ENCODE results near the gene RELCH.

The RELCH gene

DNA sequence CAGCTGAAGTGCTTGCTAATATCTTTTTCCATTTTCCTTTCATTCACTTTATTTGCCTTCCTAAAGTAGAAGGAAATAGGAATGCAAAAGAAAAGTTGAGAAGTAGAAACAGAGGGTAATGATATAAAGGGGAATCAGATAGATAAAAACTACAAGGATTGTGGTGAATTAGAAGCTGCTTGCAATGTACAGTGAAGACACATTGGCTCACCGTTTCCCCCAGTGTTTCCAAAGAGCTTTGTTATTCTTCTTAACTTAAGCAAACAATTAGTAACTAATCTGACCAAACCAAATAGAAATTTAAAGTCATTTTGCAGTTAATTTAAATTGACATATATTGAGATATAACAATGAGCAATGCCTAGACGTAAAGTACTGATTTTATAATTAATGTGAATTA is 63.4 kb downstream of the RELCH start:
- no peak for DNase-seq

DNA sequence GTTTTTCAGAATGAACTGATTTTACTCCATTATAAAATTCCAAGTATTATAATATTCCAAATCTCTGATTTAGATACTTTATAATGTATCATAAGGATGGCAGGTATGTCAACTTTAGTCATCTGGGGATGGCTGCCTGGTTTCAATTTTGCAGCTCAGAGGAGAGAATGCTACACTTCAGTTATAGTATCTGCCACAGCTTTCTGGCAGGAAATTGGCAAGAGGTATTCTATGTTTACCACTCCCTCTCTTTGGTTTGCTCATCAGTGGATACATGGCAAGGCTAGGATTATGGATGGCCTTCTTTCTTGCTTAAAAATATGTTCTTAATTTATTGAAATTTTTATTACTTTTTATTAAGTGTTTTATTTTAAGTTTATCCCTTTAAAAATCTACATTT is 71.0 kb downstream of the RELCH start:
- DNase-seq: no peak

DNA sequence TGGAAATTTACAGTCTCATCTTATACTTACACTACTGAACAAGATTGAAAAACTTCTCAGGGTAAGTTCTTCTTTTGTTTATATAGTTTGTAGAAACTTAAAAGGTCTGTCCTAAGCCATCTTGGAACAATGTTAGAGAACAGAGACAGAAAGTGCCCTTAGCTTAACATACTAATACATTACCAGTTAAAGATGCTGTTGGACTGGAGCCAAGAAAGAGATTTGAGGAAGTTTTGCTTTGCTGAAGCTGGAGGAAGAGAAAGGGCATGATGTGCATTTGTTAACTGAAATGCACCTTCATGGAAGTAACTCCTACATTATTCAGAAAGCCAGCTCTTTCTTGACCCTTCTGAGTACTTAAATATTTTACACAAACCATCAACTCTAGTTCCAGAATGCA is 71.6 kb downstream of the RELCH start:
- DNase-seq: no peak

DNA sequence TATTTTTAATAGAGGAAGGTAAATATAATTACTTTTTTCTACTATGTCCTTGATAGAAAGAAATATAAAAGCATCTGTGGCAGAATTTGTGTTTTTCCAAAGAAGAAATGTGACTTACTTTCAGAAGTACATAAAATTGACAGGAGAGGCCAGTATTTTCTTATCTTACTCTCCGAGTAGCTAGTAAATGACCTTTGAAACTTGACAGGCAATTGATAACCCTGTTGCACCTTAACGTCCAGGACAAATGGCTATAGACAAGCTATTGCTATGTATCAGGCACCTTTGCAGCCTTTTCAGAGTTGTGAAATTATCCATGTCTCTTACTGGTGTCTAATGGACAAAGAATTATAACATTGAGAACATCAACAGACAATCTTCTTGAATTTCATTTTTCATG is 75.0 kb downstream of the RELCH start:
- DNase-seq: no peak

DNA sequence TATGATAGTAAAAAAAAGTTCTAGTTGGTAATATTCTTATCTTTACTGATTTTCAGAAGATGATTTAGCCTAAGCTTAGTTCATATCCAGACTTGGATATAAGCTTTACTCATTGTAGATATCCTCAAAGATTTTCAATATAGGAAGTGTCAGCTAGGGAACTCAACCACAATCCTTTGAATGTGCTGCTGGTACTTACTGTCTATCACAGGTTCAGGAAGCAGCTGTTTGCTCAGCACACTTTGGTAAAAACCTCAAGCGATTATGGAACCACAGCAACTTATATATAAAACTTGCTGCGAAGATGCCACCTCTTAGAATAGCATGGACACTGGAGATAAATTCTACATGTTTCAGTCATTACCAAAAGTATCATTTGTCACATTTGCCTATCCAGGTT is 77.9 kb downstream of the RELCH start:
- DNase-seq: no peak

DNA sequence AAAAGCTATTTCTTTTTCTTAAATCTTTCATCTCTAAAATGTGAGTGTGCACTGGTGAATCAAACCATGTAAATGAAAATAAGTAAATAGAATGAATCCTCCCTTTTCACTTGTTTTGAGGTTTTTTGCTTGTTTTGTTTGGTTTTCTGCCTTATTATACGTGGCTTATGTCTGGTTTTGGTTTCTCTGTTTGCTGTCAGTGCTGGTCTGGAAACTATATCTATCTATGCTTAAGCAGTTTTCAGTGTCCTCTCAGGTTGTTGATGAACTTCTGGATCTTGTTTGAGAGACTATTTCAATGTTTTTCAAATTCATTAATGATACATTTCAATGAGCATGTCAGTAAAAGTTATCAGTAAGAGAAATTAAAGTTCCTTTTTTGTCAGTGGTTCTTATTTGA is 90.0 kb downstream of the RELCH start:
- DNase-seq: no peak

DNA sequence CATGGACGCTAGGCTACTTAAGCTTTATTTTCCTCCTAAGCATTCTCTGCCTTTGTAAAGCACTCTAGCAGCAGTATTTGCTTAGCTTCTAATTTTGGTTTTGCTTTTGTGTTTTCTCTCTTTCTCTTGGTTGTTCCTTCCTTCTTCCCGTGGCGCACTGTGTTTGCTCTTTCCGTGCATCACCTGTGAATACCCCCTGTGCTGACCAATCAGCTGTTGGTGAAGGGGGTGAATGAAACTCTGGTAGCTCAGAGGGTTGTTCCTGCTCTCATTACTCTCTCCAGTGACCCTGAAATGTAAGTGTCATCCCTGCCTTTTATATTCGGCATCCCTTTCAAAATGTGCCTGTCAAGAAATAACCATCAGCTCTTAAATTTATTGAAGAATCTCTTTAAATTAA is 92.5 kb downstream of the RELCH start:
- no peak for DNase-seq

DNA sequence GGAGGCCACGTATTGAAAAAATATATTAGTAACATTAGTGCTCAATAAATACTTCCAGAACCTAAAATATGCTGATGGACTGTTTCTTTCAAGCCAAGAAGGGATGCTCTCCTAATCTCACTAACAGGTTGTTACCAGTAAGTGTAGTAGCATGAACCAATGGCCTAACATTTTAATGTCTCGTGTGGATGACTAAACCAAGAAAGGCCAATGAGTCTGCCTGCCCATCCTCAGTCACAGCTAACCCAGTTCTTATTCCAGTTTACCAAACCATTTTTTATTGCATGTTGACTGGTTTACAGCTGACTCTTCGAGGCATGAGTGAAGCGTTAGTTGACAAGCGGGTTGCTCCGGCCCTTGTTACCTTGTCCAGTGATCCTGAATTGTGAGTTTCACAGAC is 93.0 kb downstream of the RELCH start:
- DNase-seq: no peak

DNA sequence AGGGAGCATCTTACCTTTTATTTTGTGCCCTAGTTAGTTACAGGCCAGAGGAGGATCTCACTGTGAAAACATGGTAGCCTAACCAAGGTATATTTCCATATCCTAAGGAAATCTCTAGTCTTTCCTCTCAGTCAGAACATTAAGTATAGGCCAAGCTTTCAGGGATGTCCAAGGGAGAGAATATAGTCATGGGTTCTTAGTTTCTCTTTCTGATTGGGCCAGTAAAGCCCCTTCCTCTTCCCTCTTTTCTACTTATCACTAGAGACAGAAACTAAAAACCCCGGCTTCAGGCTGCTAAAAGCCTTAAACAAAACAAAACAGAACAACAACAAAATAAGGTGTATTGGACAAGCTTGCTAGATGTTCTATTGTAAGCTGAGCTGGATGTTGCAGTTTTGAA is 93.7 kb downstream of the RELCH start:
- DNase-seq: no peak

DNA sequence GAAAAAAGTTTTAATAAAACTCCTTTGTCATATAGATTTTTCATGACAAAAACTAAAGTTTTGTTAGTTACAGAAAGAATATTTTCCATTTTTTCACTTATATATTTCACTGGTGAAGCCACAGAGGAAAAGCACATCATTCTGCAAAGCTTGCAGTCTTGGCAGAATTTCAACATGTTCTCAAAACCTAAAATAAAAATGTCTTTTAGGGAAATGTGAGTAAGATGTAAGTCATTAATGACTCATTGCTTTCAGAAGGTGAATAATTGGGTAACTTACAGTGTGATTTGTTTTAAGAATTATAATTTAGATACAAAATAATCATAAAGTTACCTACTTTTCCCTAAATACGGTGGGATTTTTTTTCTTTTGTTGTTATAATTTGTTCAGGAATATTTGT is 94.6 kb downstream of the RELCH start:
- DNase-seq: no peak

DNA sequence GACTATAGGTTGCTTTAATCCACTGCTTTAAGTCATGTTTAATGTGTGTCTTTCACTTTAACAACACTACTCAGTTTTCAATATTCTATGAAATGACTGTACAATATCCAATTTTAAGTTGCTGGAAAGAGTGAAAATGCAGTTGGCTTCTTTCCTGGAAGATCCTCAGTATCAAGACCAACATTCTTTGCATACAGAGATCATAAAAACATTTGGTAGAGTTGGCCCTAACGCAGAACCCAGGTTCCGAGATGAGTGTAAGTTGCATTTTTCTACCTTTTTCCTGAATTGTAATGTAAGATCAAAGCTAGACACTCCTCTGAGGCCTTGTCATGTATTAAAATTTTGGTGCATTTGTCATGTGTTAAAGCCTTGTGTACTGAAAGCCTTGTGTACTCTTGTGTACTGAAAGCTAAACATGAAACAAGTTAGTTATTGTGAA is 95.2 kb downstream of the RELCH start:
- no peak for DNase-seq

DNA sequence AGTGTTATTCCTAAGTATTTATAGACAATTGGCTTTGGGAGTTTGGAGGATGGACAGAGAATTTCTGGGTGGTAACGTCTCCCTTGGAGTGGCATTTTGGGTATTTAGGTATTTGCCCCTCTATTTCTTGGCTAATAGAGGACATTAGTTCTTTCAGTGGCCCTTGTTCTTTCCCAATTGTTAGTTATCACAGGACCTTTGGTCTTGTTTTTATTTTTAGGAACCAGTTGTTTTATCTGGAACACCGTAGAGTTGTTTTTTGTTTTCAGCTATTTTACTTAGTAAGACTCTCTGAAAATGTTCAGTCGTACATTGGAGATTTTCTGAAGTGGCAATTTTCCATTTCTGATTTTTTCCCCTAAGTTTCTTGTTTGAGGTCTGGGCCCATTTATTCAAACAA is 97.6 kb downstream of the RELCH start:
- DNase-seq: no peak

DNA sequence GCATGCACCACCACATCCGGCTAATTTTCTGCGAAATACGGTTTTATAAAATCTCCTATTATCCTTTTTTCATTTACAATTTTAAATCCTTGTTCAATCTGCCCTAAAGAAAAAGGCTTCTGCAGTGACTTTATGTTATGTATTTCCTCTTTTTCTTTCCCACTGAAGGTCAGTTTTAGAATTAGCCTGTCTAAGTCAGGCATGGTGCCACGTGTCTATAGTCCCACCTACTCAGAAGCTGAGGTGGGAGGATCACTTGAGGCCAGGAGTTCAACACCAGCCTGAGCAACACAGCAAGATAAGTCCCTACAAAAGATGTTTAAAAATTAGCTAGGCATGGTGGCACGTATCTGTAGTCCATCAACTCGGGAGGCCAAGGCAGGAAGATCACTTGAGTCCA is 98.2 kb downstream of the RELCH start:
- DNase-seq: no peak

DNA sequence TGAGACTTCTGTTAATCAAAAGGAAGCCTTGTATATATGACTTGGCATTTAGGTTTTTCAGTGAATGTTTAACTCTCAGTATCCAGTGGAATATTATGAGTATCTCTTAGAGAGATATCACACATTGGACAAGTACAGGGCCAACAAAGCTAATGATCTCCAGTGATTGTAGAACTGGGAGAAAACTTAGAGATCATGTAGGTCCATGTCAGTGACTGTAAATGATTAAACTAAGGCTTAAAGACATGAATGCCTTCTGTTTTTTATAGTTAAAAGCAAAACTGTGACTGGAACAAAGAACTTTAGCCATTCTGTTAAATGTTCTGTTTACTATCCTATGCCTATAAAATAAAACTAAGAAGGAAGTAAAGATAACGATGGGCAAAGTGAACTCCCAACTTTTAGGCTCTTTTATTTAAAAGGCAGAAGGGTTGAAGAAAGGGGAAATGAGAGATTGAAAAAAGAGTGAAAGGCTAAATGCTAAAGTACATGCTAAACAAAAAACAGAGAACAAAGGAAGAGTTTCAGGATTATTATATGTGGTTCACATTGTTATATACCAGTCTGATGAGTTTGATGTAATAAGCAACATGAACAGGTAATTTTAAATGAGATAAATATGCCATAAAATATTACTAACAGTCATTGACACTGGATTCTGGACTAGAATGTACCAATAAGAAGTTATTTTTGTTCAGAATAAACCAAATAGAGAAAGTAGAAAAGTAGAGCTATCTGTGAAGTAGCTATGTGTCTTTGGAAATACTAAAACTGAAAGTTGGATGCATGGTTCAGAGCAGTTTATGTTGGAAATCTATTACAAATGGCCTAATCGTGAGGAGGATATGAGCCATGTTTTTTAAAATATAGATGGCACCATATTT is 101.0 kb downstream of the RELCH start:
- DNase-seq: no peak

DNA sequence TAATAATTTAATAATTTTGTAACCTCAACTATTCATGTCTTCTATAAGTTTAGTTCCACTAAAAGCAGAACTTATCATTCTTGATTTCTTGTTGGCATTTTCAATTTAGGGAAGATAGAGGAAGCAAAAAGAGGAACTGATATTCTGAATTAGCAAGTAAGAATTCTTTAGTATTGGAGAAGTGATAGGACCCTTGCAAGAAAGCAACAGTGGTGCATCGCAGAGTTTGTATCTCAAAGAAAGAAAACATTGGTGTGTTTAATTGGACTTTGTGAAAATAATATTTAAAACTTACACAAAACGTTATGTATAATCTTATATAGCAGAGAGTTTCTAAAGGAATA is 101.6 kb downstream of the RELCH start:
- no peak for DNase-seq

DNA sequence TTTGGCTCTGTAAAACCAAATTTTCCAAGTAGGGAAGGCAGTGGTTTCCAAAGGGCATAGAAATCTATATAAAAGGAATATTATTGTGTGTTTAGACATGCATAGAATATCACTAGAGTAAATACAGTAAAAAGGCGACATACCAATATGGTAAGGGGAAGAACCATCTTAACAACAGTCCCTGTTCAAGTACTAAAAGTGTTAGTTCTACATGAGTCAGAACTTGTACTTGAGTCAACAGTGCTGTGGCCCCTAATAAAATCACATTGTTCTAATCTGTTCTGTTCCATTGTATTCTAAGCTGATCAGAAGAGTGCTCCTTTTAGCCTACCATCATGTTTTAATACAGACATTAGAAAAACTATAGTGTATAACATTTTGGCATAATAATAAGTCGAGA is 102.0 kb downstream of the RELCH start:
- no peak for DNase-seq

DNA sequence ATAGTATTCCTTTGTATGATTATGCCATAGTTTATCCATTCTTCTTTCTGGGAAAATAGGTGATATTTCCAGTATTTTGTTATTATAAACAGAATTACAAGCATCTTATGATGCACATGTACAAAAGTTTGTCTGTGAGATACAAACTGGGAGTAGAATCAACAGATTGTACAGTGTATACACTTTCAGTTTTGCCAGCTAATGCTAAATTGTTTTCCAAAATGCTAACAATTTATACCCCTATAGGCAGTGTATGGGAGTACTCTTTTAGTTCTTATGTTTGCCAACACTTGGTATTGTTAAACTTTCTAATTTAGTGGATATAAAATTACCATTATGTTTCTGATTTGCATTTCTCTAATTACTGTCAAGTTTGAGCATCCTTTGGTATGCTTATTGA is 107.0 kb downstream of the RELCH start:
- no peak for DNase-seq

DNA sequence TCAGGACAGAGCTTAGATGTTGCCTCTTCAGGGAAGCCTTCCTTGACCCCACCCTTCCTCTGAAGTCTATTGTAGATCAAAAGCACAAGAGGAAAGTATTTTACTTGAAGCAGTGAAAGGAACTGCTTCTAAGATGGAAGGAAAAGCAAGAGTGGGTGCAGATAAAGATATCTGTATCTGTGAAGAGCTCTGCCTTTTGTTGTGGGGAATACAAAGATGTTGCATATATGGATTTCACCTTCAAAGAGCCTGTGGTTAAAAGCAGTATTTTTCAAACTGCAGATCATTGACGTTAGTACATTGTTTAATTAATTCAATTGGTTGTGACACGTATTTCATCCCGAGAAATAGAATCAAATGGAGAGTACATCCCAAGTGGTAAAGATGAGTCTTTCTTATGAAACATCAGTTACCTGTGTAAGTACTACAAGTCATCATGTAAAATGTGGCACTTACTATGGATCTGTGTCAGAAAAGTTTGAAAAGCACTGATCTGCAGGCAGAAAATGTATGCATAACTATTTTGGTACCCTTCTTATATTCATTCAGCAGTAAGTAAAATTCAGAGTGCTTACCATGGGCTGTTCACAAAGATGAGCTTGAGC is 113.4 kb downstream of the RELCH start:
- DNase-seq: no peak

DNA sequence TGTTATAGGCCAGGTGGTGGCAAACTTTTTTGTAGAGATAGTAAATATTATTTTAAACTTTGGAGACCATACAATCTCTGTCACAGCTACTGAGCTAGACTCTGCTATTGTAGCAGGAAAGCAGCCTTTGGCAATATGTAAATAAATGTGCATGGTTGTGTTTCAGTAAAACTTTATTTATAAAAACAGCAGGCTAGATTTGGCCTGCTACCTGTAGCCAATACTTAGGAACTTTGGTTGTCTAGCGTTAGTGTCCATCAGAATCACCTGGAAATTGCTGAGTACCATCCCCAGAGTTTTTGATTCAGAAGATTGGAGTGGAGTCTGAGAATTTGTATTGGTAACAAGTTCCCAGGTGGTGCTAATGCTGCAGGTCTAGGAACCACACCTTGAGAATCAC is 114.3 kb downstream of the RELCH start:
- DNase-seq: no peak

DNA sequence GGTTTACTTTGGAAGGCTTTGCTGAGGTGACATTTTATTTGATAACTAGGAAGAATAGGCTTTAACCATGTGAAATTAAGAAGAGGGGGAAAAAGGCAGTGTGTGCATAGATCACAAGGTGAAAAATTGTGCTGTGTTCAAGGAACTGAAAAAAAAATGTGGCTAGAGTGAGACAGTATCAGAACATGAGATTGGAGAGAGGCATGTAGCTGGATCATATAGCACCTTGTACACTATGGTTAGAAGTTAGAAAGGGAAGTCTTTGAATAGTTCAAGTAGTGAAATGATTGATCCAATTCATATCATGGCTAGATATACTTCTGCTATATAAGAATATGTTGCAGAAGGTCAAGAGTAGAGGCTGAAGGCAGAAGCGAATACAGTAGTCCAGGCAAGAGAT is 125.8 kb downstream of the RELCH start:
- no peak for DNase-seq

DNA sequence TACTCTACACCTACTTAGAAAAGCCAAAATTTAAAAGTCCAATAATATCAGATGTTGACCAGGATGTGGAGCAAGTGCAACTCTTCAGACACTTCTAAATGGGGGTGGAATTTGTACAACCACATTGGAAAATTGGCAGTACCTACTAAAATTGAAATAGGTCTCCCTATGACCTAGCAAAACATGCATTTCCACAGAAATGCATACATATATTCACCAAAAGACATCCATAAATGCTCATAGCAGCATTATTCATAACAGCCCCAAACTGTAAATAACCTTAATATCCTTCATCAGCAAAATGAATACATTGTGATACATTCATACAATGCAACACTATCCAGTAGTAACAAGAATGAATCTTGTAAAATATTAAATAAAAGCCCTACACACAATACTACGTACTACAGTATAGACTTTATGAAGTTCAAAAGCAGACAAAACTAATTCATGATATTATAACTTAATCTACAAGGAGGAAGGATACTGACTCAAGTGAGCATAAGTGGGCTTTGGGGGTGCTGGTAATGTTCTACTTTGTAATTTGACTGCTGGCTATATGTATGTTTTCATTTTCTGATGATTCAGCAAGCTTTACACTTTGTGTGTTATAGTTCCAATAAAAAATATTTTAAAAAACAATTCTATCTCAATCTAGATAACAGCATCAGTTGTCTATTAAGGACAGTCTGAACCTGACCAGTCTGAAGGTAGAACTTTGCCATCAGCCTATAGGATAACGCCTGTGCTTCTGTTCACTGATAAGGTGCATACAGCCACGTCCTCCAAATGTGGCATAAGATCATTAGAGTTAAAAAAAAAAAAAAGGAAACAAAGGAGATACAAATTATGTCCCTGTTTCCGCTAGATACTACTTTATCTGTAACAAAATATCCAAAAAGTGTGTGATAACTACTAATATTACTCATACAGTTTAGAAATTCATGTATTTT is 131.4 kb downstream of the RELCH start:
- DNase-seq: no peak

DNA sequence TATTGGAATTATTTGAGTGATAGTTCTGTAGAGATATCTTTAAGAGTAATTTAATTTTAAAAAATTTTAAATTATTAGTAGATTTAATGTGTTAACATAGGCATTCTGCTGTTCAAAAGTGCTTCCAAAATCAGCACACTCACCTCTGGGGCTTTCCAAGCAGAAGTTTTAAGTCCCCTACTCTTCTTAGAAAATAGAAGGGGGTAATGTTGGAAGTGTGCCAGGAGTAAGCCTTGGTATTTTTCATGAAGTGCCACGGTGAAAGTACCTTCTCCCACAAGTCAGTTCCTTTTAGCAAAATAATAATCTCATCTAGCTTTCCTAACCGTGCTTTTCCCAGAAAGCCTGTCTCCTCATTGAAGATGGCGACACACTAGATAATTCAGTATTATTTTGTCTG is 134.1 kb downstream of the RELCH start:
- no peak for DNase-seq

DNA sequence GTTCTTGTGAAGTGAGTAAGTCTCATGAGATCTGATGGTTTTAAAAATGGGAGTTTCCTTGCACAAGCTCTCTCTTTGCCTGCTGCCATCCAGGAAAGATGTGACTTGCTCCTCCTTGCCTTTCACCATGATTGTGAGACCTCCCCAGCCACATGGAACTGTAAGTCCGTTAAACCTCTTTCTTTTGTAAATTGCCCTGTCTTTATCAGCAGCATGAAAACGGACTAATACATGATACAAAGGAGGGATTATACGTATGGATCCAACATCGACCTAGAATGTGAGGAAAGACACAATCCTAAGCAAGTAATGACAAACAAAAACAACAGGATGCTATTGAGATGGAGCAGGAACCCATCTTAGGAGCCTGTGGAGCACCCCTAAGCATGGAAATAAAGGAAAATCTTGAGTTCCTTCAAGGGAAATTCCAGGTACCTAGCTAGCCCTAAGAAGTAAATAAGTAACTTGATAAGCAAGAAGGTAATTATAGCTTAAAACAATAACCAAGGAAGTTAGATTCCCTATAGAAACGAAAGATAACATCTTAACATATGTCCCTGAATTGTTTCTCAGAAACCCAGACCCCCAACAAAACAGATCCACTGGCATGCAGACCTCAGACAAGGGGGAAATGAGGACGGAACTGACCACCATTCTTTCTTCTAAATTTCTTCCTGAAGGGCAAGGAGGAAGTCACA is 136.6 kb downstream of the RELCH start:
- no peak for DNase-seq
